Endothelial cell of umbilical vein (primary cell): ENCODE results near the gene PPM1N. TPM values are rescaled to one million over a fixed set of nuclear protein-coding genes. Genes with fewer than 3 reads are reported as not detected.

Experiments
- BruUV-seq: library from RNA; stranded (reverse); fragments of 400-500 nt; replicated peaks from 2 replicates; lab custom pipeline; 2021; lab: Mats Ljungman, UMichigan
- CTCF ChIA-PET: fragments of 300-600, 350-600 bp; sonication (Branson Sonifier 250); formaldehyde crosslinking; loops from one replicate; lab custom pipeline; 2021; ENCODE audit warnings: antibody characterized with exemption, inconsistent platforms; lab: Charles Lee
- POLR2A ChIA-PET: fragments of 300-600, 350-600 bp; sonication (Branson Sonifier 250); formaldehyde crosslinking; loops from one replicate; lab custom pipeline; 2021; ENCODE audit warnings: antibody characterized with exemption, inconsistent platforms; lab: Charles Lee
- DNase-seq: peaks from one replicate; pipeline ENCODE4 v3.0.0-alpha.2; 2011; ENCODE audit warnings: low read depth, low spot score
- FAIRE-seq: peaks from 2 replicates; lab custom pipeline; 2011; peaks lifted over from hg19 to GRCh38; lab: Jason Lieb, UNC
- H2AFZ ChIP-seq: 2 replicates; pipeline ENCODE4 v1.6.0; 2012; ENCODE audit warnings: low read depth, low read length, control low read depth, inconsistent platforms
- H3K27ac ChIP-seq: 2 replicates; pipeline ENCODE4 v1.5.1; 2011; ENCODE audit warnings: low read depth, mild to moderate bottlenecking, control low read depth, low read length, moderate library complexity; ENCODE audit not compliant: insufficient read depth
- H3K27me3 ChIP-seq, 2 experiments: 2 replicates each; pipeline versions ENCODE4 v1.6.0 to v1.6.1; 2011; ENCODE audit warnings: low read length in 2 of 2, mixed read lengths in 1 of 2; ENCODE audit not compliant: control insufficient read depth in 2 of 2, insufficient read depth in 2 of 2
- H3K36me3 ChIP-seq, 2 experiments: 2 replicates in 1 of 2; 3 replicates in 1 of 2; pipeline ENCODE4 v1.5.1; 2011; ENCODE audit warnings: low read length in 2 of 2, mild to moderate bottlenecking in 1 of 2, moderate library complexity in 1 of 2; ENCODE audit not compliant: control insufficient read depth in 2 of 2, insufficient read depth in 2 of 2; ENCODE audit errors: extremely low read depth in 1 of 2
- H3K4me1 ChIP-seq: 3 replicates; pipeline ENCODE4 v1.5.1; 2011; ENCODE audit warnings: mild to moderate bottlenecking, low read length; ENCODE audit not compliant: control insufficient read depth, insufficient read depth; ENCODE audit errors: extremely low read depth
- H3K4me2 ChIP-seq: 2 replicates; pipeline ENCODE4 v1.6.1; 2011; ENCODE audit warnings: low read length, control low read depth, mixed read lengths; ENCODE audit not compliant: insufficient read depth
- H3K4me3 ChIP-seq, 3 experiments: fragments of 200-600 bp in 1 of 3; sonication (generic), shearing (Covaris generic) in 1 of 3; replicated peaks in 1 of 3; 2 replicates each; pipeline ENCODE4 v1.5.1; 2011 to 2016; ENCODE audit warnings: control low read depth in 3 of 3, low read length in 3 of 3, mild to moderate bottlenecking in 2 of 3, inconsistent platforms in 1 of 3, low read depth in 1 of 3, moderate library complexity in 1 of 3; ENCODE audit not compliant: insufficient read depth in 1 of 3
- H3K79me2 ChIP-seq: 2 replicates; pipeline ENCODE4 v1.6.0; 2012; ENCODE audit warnings: low read length, inconsistent platforms; ENCODE audit not compliant: control insufficient read depth, insufficient read depth
- H3K9ac ChIP-seq: replicated peaks from 2 replicates; pipeline ENCODE3; 2011; ENCODE audit warnings: low read length, control low read depth; ENCODE audit not compliant: insufficient read depth; ENCODE audit errors: extremely low read depth
- H3K9me1 ChIP-seq: replicated peaks from 3 replicates; pipeline ENCODE4 v1.6.0; 2011; ENCODE audit warnings: mild to moderate bottlenecking, low read length; ENCODE audit not compliant: control insufficient read depth, insufficient read depth; ENCODE audit errors: extremely low read depth
- H3K9me3 ChIP-seq: replicated peaks from 2 replicates; pipeline ENCODE4 v1.5.1; 2012; ENCODE audit warnings: low read length, inconsistent platforms; ENCODE audit not compliant: control insufficient read depth, insufficient read depth
- H4K20me1 ChIP-seq: replicated peaks from 2 replicates; pipeline ENCODE3; 2011; ENCODE audit warnings: mild to moderate bottlenecking, low read length; ENCODE audit not compliant: control insufficient read depth, insufficient read depth; ENCODE audit errors: extremely low read depth
- EZH2 ChIP-seq: IDR thresholded peaks from 2 replicates; pipeline ENCODE4 v1.6.1; 2012; ENCODE audit warnings: borderline replicate concordance, low read depth, mild to moderate bottlenecking, moderate library complexity, low read length, inconsistent platforms; ENCODE audit not compliant: severe bottlenecking
- FOS ChIP-seq: IDR thresholded peaks from 2 replicates; pipeline ENCODE4 v1.6.1; 2011; ENCODE audit warnings: mild to moderate bottlenecking, low read length, moderate library complexity, borderline replicate concordance; ENCODE audit not compliant: insufficient read depth
- GATA2 ChIP-seq: IDR thresholded peaks from 2 replicates; pipeline ENCODE4 v1.7.0; 2011; ENCODE audit warnings: low read depth, mild to moderate bottlenecking, moderate library complexity, mixed read lengths, low read length; ENCODE audit not compliant: insufficient read length, insufficient read depth
- JUN ChIP-seq: IDR thresholded peaks from 2 replicates; pipeline ENCODE4 v1.6.1; 2011; ENCODE audit warnings: borderline replicate concordance, low read depth; ENCODE audit not compliant: insufficient read length, insufficient read depth
- MAX ChIP-seq: IDR thresholded peaks from 2 replicates; pipeline ENCODE4 v1.6.1; 2011; ENCODE audit not compliant: insufficient read depth, insufficient read length
- POLR2A ChIP-seq: IDR thresholded peaks from 2 replicates; pipeline ENCODE4 v1.6.1; 2012; ENCODE audit warnings: low read depth, mild to moderate bottlenecking, control low read depth, low read length
- POLR2AphosphoS5 ChIP-seq: IDR thresholded peaks from 2 replicates; pipeline ENCODE4 v1.6.1; 2012; ENCODE audit warnings: low read depth, mild to moderate bottlenecking, control low read depth, low read length, moderate library complexity; ENCODE audit not compliant: insufficient read depth
- dilution Hi-C: fragments of 300-500 bp; cut with MboI; formaldehyde crosslinking; loops from one replicate; pipeline ENCODE4 v1.15.0; 2019; ENCODE audit warnings: low sequenced_read_pairs; ENCODE audit not compliant: extremely low pct_ligation_motif_present
- intact Hi-C: fragments of 100-400 bp; cut with micrococcal nuclease; formaldehyde crosslinking; loops from one replicate; pipeline ENCODE4 v1.10.0; 2022
- polyA plus RNA-seq, 4 experiments: library from polyadenylated mRNA; depleted of rRNA in 3 of 4; stranded (reverse) in 3 of 4; unstranded in 1 of 4; fragments of >200 nt; gene quantifications; 2 replicates each; pipeline versions ENCODE4 v1.2.1 to v1.2.3, GENCODE V29; 2011 to 2012; ENCODE audit warnings: missing spikeins in 1 of 4
- total RNA-seq: library from RNA; stranded (reverse); gene quantifications from 2 replicates; pipeline ENCODE4 v1.2.3, GENCODE V29; 2021

PPM1N gene
- total and polyA plus RNA-seq, 2 donors (not counting 3 experiments of a cell fraction or from before 2014, with no cell fraction given): 0.40 to 0.48 TPM

- BruUV-seq: no TSS peak
- no peak overlapping the region for H3K4me3 ChIP-seq
- H2AFZ ChIP-seq: no peak overlapping the region
- no peaks in the 10 kb centered on the region for H3K27me3 ChIP-seq
- DNase-seq (no peak), FAIRE-seq (peak; percentile 26)
- no peak overlapping the region for H3K4me2 ChIP-seq
- ChIA-PET CTCF (interaction anchor here (1.4 to 3.1 kb wide), 6 partner anchors 10 to 114 kb away, joined by 3 to 21 read pairs (median 9); no protein-coding TSS in a partner anchor), POLR2A (no interaction called here)
- intact Hi-C loops: no loop called here
- H3K9ac ChIP-seq: no peak overlapping the region
- H3K79me2 ChIP-seq: no peaks in the 10 kb centered on the region
- H3K27ac ChIP-seq: no peak overlapping the region
- H4K20me1 ChIP-seq: no peaks in the 10 kb centered on the region
- dilution Hi-C loops: no loop called here
- TF ChIP-seq POLR2AphosphoS5 (peak; percentile 36), EZH2 (no peak), POLR2A (peak; percentile 62)
- no peaks in the 10 kb centered on the region for H3K9me3 ChIP-seq
- H3K4me1 ChIP-seq: no peaks in the 10 kb centered on the region
- H3K36me3 ChIP-seq: peaks cover 5 to 25% of the 10 kb centered on the region in 2 experiments
- H3K9me1 ChIP-seq: no peaks in the 10 kb centered on the region
Observed at GRCh38 chr19:45528149-45528743, 30.0 kb downstream of the PPM1N start.

- ChIA-PET CTCF (interaction anchor here (1.4 to 2.7 kb wide), 3 partner anchors 9 to 114 kb away, joined by 3 to 15 read pairs (median 6); no protein-coding TSS in a partner anchor), POLR2A (no interaction called here)
- peaks cover 5 to 25% of the 10 kb centered on the region in 2 experiments for H3K36me3 ChIP-seq
- no peaks in the 10 kb centered on the region for H3K4me1 ChIP-seq
- no peak overlapping the region for H2AFZ ChIP-seq
- H3K9me3 ChIP-seq: no peaks in the 10 kb centered on the region
- no peaks in the 10 kb centered on the region for H3K9me1 ChIP-seq
- dilution Hi-C loops: no loop called here
- H3K4me3 ChIP-seq: no peak overlapping the region
- H3K4me2 ChIP-seq: no peak overlapping the region
- DNase-seq (no peak), FAIRE-seq (no peak)
- H3K27me3 ChIP-seq: no peaks in the 10 kb centered on the region
- no peak overlapping the region for H3K27ac ChIP-seq
- BruUV-seq: no TSS peak
- intact Hi-C loops: no loop called here
- no peak overlapping the region for H3K9ac ChIP-seq
- TF ChIP-seq POLR2A: peak; percentile 24
- no peak for TF ChIP-seq GATA2
- peak; percentile 75 for TF ChIP-seq POLR2AphosphoS5
- TF ChIP-seq JUN: no peak
- TF ChIP-seq EZH2: peak; percentile 13
- TF ChIP-seq MAX: no peak
- no peak for TF ChIP-seq FOS
- no peaks in the 10 kb centered on the region for H3K79me2 ChIP-seq
- no peaks in the 10 kb centered on the region for H4K20me1 ChIP-seq
Observed at GRCh38 chr19:45528744-45529419, 30.6 kb downstream of the PPM1N start.
